ENCODE measurements around the gene SLC35E4. TPM values are rescaled to one million over a fixed set of nuclear protein-coding genes. Genes with fewer than 3 reads are reported as not detected.
A peak's percentile ranks its signal among the peaks of the same experiment; 100 is the strongest.

Gene SLC35E4
- total and polyA plus RNA-seq, 8 donors = 1.8 to 3.8 (median 2.9) TPM

DNA sequence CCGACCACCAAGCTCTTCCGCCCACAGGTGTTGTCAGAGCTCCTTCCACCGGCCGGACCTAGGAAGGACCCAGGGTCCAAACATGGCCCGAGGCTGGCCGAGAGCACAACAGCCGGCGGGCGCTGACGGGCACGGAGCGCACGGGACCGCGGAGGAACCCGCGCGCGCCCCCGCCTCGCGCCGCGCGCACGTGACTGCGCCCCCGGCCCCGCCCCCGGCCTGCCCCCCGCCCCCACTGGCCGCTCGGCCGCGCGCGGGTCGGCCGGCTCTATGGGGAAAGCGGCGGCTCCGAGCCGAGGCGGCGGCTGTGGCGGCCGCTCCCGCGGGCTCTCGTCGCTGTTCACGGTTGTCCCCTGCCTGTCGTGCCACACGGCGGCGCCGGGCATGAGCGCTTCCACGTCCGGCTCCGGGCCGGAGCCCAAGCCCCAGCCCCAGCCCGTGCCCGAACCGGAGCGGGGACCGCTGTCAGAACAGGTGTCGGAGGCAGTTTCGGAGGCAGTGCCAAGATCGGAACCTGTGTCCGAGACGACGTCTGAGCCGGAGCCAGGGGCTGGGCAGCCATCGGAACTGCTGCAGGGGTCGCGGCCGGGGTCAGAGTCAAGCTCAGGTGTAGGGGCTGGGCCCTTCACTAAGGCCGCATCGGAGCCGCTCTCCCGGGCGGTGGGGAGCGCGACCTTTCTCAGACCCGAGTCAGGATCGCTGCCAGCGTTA lies 59.2 kb downstream of the SLC35E4 start, which contains the start of gene OSBP2:
Gene OSBP2, plus strand, starts transcription at position 235 of the 711 bp plus-strand sequence. Its CDS starts 36 bp downstream, at position 271.
- H3K27me3 ChIP-seq = peaks cover 0 to 39% of the 10 kb centered on the region in 2 donors
- H3K27ac ChIP-seq = peak within 1 kb of the TSS; percentile 21 to 75
- peak within 1 kb of the TSS; percentile 45 to 48 for H3K4me3 ChIP-seq
- ATAC-seq (peak; percentile 86), DNase-seq (peak; percentile 34 to 84 (median 40))
- H3K9me3 ChIP-seq = no peaks in the 10 kb centered on the region
- TF ChIP-seq, protein P1, sequence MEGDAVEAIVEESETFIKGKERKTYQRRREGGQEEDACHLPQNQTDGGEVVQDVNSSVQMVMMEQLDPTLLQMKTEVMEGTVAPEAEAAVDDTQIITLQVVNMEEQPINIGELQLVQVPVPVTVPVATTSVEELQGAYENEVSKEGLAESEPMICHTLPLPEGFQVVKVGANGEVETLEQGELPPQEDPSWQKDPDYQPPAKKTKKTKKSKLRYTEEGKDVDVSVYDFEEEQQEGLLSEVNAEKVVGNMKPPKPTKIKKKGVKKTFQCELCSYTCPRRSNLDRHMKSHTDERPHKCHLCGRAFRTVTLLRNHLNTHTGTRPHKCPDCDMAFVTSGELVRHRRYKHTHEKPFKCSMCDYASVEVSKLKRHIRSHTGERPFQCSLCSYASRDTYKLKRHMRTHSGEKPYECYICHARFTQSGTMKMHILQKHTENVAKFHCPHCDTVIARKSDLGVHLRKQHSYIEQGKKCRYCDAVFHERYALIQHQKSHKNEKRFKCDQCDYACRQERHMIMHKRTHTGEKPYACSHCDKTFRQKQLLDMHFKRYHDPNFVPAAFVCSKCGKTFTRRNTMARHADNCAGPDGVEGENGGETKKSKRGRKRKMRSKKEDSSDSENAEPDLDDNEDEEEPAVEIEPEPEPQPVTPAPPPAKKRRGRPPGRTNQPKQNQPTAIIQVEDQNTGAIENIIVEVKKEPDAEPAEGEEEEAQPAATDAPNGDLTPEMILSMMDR (IDR thresholded peaks at IDR 0.05) = no peak
- H3K36me3 ChIP-seq = no peaks in the 10 kb centered on the region
- intact Hi-C loops (cut with DNase I) = no loop called here
- H3K4me1 ChIP-seq = peaks cover 4 to 15% of the 10 kb centered on the region in 2 donors

DNA sequence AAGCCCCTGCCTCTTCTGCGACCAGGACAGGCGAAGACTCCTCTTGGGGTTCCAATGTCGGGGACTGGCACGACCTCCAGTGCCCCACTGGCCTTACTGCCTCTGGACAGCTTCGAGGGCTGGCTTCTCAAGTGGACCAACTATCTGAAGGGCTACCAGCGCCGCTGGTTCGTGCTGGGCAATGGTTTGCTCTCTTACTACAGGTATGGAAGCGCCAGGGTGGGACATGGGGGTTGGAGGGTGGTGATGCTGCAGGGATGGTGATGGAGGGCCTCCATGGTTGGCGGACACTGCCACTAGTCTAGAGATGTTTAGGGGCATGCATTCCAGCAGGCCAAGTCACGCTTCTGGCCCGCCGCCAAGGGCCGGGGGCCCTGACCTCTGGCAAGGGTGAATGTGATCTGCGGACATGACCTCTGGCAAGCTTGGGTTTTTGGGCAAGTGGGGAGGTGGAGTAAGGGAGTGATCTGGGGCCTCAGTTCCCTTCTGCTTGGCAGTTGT lies 59.8 kb downstream of the SLC35E4 start:
- Histone ChIP-seq H3K4me1 (peaks cover 4 to 15% of the 10 kb centered on the region in 2 donors), H3K9me3 (no peaks in the 10 kb centered on the region), H3K36me3 (no peaks in the 10 kb centered on the region), H3K27ac (no peak overlapping the region), H3K27me3 (peaks cover 0 to 39% of the 10 kb centered on the region in 2 donors), H3K4me3 (peak overlapping the region; percentile 45 to 48)
- TF ChIP-seq, protein P1 (IDR thresholded peaks at IDR 0.05) = no peak
- ATAC-seq (peak; percentile 40), DNase-seq (no peak)
- intact Hi-C loops (cut with DNase I) = no loop called here

DNA sequence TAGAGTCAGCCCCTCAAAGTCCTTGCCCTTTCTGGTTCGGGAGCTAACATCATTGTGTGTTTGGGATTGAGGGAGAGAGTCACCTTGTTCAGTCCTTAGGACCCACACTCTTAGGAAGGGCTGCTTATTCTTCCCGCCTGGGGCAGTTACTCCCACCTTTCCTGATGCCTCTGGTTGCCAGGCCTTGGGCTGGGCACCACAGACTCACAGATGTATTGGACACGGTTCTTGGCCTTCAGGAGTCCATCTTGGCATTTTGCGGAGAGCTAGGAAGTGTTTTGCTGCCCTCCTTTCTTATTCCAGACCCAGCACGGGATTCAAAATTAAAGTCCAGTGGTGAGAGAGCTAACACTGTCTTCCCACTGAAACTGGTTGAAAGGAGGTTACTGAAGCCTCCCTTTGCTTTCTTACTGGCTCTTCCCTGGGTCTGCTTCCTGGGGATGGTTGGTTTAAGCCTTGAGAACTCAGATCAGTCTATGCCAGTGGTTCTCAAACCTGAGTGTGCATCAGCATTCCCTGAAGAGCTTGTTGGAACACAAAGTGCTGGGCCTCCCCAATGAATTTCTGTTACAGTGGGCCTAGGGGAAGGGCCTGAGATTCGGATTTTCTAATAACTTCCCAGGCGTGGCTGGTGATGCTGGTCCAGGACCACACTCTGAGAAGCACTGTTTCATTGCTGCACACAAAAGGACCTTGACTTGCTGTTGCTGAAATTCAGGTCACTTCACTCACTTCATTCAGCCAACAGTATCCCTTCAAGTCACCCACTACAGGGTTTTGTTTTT lies 60.5 kb downstream of the SLC35E4 start:
- TF ChIP-seq, protein P1 (IDR thresholded peaks at IDR 0.05) = no peak
- H3K4me3 ChIP-seq = no peak overlapping the region
- H3K36me3 ChIP-seq = no peaks in the 10 kb centered on the region
- DNase-seq (no peak), ATAC-seq (no peak)
- H3K27ac ChIP-seq = no peak overlapping the region
- intact Hi-C loops (cut with DNase I) = no loop called here
- H3K27me3 ChIP-seq = peaks cover 0 to 39% of the 10 kb centered on the region in 2 donors
- H3K4me1 ChIP-seq = peaks cover 4 to 15% of the 10 kb centered on the region in 2 donors
- H3K9me3 ChIP-seq = no peaks in the 10 kb centered on the region

Other genes starting within 250 kb of the SLC35E4 start
- 10 to 100 TPM; 14.6 to 19.0 TPM for gene RNF215, start 248.4 kb upstream of the SLC35E4 start, total RNA-seq
- gene RNF215, start 248.4 kb upstream of the SLC35E4 start, polyA plus RNA-seq (ENCODE audit: insufficient read length in 6 of 6) = 10 to 100 TPM; 20.3 to 27.5 (median 24.5) TPM
- gene SEC14L2, start 238.8 kb upstream of the SLC35E4 start, total RNA-seq = 1 to 10 TPM; 8.3 to 9.2 TPM
- gene SEC14L2, start 238.8 kb upstream of the SLC35E4 start, polyA plus RNA-seq (ENCODE audit: insufficient read length in 6 of 6) = 10 to 100 TPM in 4 of 6 donors, 1 to 10 TPM in 2; 9.1 to 13.4 (median 10.9) TPM
- gene MTFP1, start 210.0 kb upstream of the SLC35E4 start, total RNA-seq = 10 to 100 TPM; 15.6 to 31.8 TPM
- gene MTFP1, start 210.0 kb upstream of the SLC35E4 start, polyA plus RNA-seq (ENCODE audit: insufficient read length in 6 of 6) = 10 to 100 TPM in 1 of 6 donors, 1 to 10 TPM in 5; 5.7 to 10.1 (median 7.4) TPM
- gene SEC14L3, start 163.8 kb upstream of the SLC35E4 start, total RNA-seq = under 1 TPM in 1 of 2 donors, not detected in 1; 0.29 TPM
- under 1 TPM in 5 of 6 donors, not detected in 1; 0.09 to 0.44 (median 0.20) TPM for gene SEC14L3, start 163.8 kb upstream of the SLC35E4 start, polyA plus RNA-seq (ENCODE audit: insufficient read length in 6 of 6)
- 1 to 10 TPM; 2.2 to 6.4 TPM for gene SEC14L4, start 130.1 kb upstream of the SLC35E4 start, total RNA-seq
- gene SEC14L4, start 130.1 kb upstream of the SLC35E4 start, polyA plus RNA-seq (ENCODE audit: insufficient read length in 6 of 6) = under 1 TPM; 0.50 to 1.00 (median 0.84) TPM
- 1 to 10 TPM; 4.0 to 9.1 TPM for gene SEC14L6, start 89.0 kb upstream of the SLC35E4 start, total RNA-seq
- gene SEC14L6, start 89.0 kb upstream of the SLC35E4 start, polyA plus RNA-seq (ENCODE audit: insufficient read length in 6 of 6) = 1 to 10 TPM; 2.0 to 3.7 (median 2.7) TPM
- gene GAL3ST1, start 61.1 kb upstream of the SLC35E4 start, total RNA-seq = 1 to 10 TPM; 1.8 to 4.6 TPM
- 1 to 10 TPM; 5.5 to 9.3 (median 7.3) TPM for gene GAL3ST1, start 61.1 kb upstream of the SLC35E4 start, polyA plus RNA-seq (ENCODE audit: insufficient read length in 6 of 6)
- 10 to 100 TPM; 45.2 to 67.7 TPM for gene PES1, start 43.9 kb upstream of the SLC35E4 start, total RNA-seq
- 10 to 100 TPM; 57.4 to 70.6 (median 63.4) TPM for gene PES1, start 43.9 kb upstream of the SLC35E4 start, polyA plus RNA-seq (ENCODE audit: insufficient read length in 6 of 6)
- gene TCN2, start 28.6 kb upstream of the SLC35E4 start, total RNA-seq = 10 to 100 TPM; 48.0 to 57.6 TPM
- gene TCN2, start 28.6 kb upstream of the SLC35E4 start, polyA plus RNA-seq (ENCODE audit: insufficient read length in 6 of 6) = 10 to 100 TPM; 22.4 to 39.4 (median 30.4) TPM
- 10 to 100 TPM; 16.2 to 23.9 TPM for gene DUSP18, start 32.1 kb downstream of the SLC35E4 start, total RNA-seq
- 10 to 100 TPM; 10.0 to 16.2 (median 11.5) TPM for gene DUSP18, start 32.1 kb downstream of the SLC35E4 start, polyA plus RNA-seq (ENCODE audit: insufficient read length in 6 of 6)
- gene OSBP2, start 59.1 kb downstream of the SLC35E4 start, total RNA-seq = 1 to 10 TPM; 4.0 to 4.2 TPM
- gene OSBP2, start 59.1 kb downstream of the SLC35E4 start, polyA plus RNA-seq (ENCODE audit: insufficient read length in 6 of 6) = 10 to 100 TPM; 14.3 to 21.0 (median 17.4) TPM

All from left lung (tissue), 10 donors.